IMR-90 (cell line): ENCODE measurements around the gene LDHD. TPM values are rescaled to one million over a fixed set of nuclear protein-coding genes. Genes with fewer than 3 reads are reported as not detected.

Experiments
- ATAC-seq: fragments of 200-7000 bp; cut with Tn5 transposase; 2 replicates; pipeline ENCODE4 v1.9.1; 2020; ENCODE audit warnings: low read depth, mild to moderate bottlenecking, moderate library complexity
- BruUV-seq: library from RNA; stranded (reverse); fragments of 400-500 nt; replicated peaks from 2 replicates; lab custom pipeline; 2021; lab: Mats Ljungman, UMichigan
- CTCF ChIA-PET: fragments of 300-600 bp; formaldehyde crosslinking; extraction: SDS; loops from one replicate; lab custom pipeline; 2021; ENCODE audit warnings: antibody characterized with exemption; lab: Yijun Ruan, JAX
- POLR2A ChIA-PET: fragments of 300-600 bp; sonication (Branson Sonifier 250); formaldehyde crosslinking; loops from one replicate; lab custom pipeline; 2022; ENCODE audit warnings: antibody characterized with exemption; ENCODE audit not compliant: unreplicated experiment; lab: Charles Lee
- DNase-seq: peaks from one replicate; pipeline ENCODE4 v3.0.0; 2013
- H2AFZ ChIP-seq: replicated peaks from 2 replicates; pipeline ENCODE3; 2013; ENCODE audit warnings: low read length, mild to moderate bottlenecking; ENCODE audit not compliant: poor library complexity
- H2AK5ac ChIP-seq: 2 replicates; pipeline ENCODE4 v1.6.1; 2013; ENCODE audit warnings: low read depth, low read length, inconsistent platforms
- H2AK9ac ChIP-seq: replicated peaks from 2 replicates; pipeline ENCODE3; 2013; ENCODE audit warnings: mild to moderate bottlenecking, low read depth, low read length, moderate library complexity; ENCODE audit not compliant: poor library complexity
- H2BK120ac ChIP-seq: 2 replicates; pipeline ENCODE4 v1.6.1; 2013; ENCODE audit warnings: low read depth, low read length, inconsistent platforms
- H2BK15ac ChIP-seq: 3 replicates; pipeline ENCODE4 v1.6.1; 2013; ENCODE audit warnings: low read depth, low read length, inconsistent platforms
- H2BK20ac ChIP-seq: 2 replicates; pipeline ENCODE4 v1.6.1; 2013; ENCODE audit warnings: low read depth, mild to moderate bottlenecking, inconsistent platforms, low read length, moderate library complexity
- H2BK5ac ChIP-seq: 2 replicates; pipeline ENCODE4 v1.6.1; 2013; ENCODE audit warnings: mild to moderate bottlenecking, low read depth, low read length, inconsistent platforms; ENCODE audit not compliant: poor library complexity, severe bottlenecking
- H3K14ac ChIP-seq: replicated peaks from 2 replicates; pipeline ENCODE4 v1.6.1; 2013; ENCODE audit warnings: low read depth, low read length, inconsistent platforms
- H3K18ac ChIP-seq: 2 replicates; pipeline ENCODE4 v1.6.1; 2013; ENCODE audit warnings: low read depth, low read length, control low read depth
- H3K23ac ChIP-seq: 2 replicates; pipeline ENCODE4 v1.6.1; 2013; ENCODE audit warnings: low read depth, low read length, inconsistent platforms
- H3K27ac ChIP-seq: 2 replicates; pipeline ENCODE4 v1.5.1; 2013; ENCODE audit warnings: mild to moderate bottlenecking, control low read depth, low read length; ENCODE audit not compliant: insufficient read depth
- H3K27me3 ChIP-seq: 2 replicates; pipeline ENCODE4 v1.6.1; 2013; ENCODE audit warnings: low read length; ENCODE audit not compliant: control insufficient read depth, insufficient read depth
- H3K36me3 ChIP-seq: 2 replicates; pipeline ENCODE4 v1.6.1; 2013; ENCODE audit warnings: low read length, mixed read lengths; ENCODE audit not compliant: control insufficient read depth, insufficient read depth
- H3K4ac ChIP-seq: 2 replicates; pipeline ENCODE4 v1.6.1; 2013; ENCODE audit warnings: low read depth, low read length, inconsistent platforms
- H3K4me1 ChIP-seq: 2 replicates; pipeline ENCODE4 v1.6.1; 2013; ENCODE audit warnings: low read length, mixed read lengths; ENCODE audit not compliant: control insufficient read depth, insufficient read depth
- H3K4me2 ChIP-seq: 2 replicates; pipeline ENCODE4 v1.6.1; 2013; ENCODE audit warnings: low read depth, mild to moderate bottlenecking, control low read depth, low read length, moderate library complexity
- H3K4me3 ChIP-seq: 2 replicates; pipeline ENCODE4 v1.5.1; 2013; ENCODE audit warnings: low read depth, mild to moderate bottlenecking, control low read depth, low read length, moderate library complexity; ENCODE audit not compliant: insufficient read depth
- H3K56ac ChIP-seq: 2 replicates; pipeline ENCODE4 v1.6.1; 2013; ENCODE audit warnings: low read length, inconsistent platforms; ENCODE audit not compliant: insufficient read depth; ENCODE audit errors: extremely low read depth
- H3K79me1 ChIP-seq, 2 experiments: 2 replicates each; pipeline ENCODE4 v1.6.1; 2013; ENCODE audit warnings: low read length in 2 of 2, inconsistent platforms in 1 of 2, low read depth in 1 of 2
- H3K9ac ChIP-seq: 2 replicates; pipeline ENCODE4 v1.6.1; 2013; ENCODE audit warnings: low read depth, low read length, control low read depth
- H3K9me1 ChIP-seq: 2 replicates; pipeline ENCODE4 v1.6.1; 2013; ENCODE audit warnings: low read length, inconsistent platforms; ENCODE audit not compliant: insufficient read depth
- H3K9me3 ChIP-seq: 2 replicates; pipeline ENCODE4 v1.6.1; 2013; ENCODE audit warnings: low read length; ENCODE audit not compliant: control insufficient read depth, insufficient read depth
- H4K20me1 ChIP-seq: 2 replicates; pipeline ENCODE4 v1.6.1; 2013; ENCODE audit warnings: low read length, inconsistent platforms; ENCODE audit not compliant: insufficient read depth
- H4K5ac ChIP-seq: 2 replicates; pipeline ENCODE4 v1.6.1; 2013; ENCODE audit warnings: mild to moderate bottlenecking, low read depth, low read length, control low read depth
- H4K8ac ChIP-seq, 2 experiments: 2 replicates each; pipeline ENCODE4 v1.6.1; 2013; ENCODE audit warnings: low read depth in 2 of 2, low read length in 2 of 2, control low read depth in 1 of 2, inconsistent platforms in 1 of 2
- H4K91ac ChIP-seq: 2 replicates; pipeline ENCODE4 v1.6.1; 2013; ENCODE audit warnings: low read depth, low read length, inconsistent platforms; ENCODE audit not compliant: insufficient read depth
- BHLHE40 ChIP-seq: fragments of 150-350 bp; IDR thresholded peaks from 2 replicates; pipeline ENCODE4 v1.6.1; 2016; ENCODE audit warnings: mild to moderate bottlenecking, low read depth, low read length
- CEBPB ChIP-seq: IDR thresholded peaks from 2 replicates; pipeline ENCODE4 v1.6.1; 2012; ENCODE audit warnings: low read depth, low read length, improper control_type of control experiment
- FOS ChIP-seq: fragments of 150-350 bp; IDR thresholded peaks from 2 replicates; pipeline ENCODE4 v1.6.1; 2016; ENCODE audit warnings: low read depth, low read length
- MAFK ChIP-seq: IDR thresholded peaks from 2 replicates; pipeline ENCODE4 v1.6.1; 2012; ENCODE audit warnings: low read depth, low read length, improper control_type of control experiment
- MAZ ChIP-seq: IDR thresholded peaks from 2 replicates; pipeline ENCODE4 v1.6.1; 2012; ENCODE audit warnings: low read depth, mild to moderate bottlenecking, low read length, improper control_type of control experiment, moderate library complexity, borderline replicate concordance
- MXI1 ChIP-seq: IDR thresholded peaks from 2 replicates; pipeline ENCODE4 v1.6.1; 2012; ENCODE audit warnings: low read depth, mild to moderate bottlenecking, low read length, moderate library complexity, borderline replicate concordance
- NFE2L2 ChIP-seq: fragments of 150-350 bp; IDR thresholded peaks from 2 replicates; pipeline ENCODE4 v1.6.1; 2016; ENCODE audit warnings: low read depth, mild to moderate bottlenecking, low read length
- RAD21 ChIP-seq: IDR thresholded peaks from 2 replicates; pipeline ENCODE4 v1.6.1; 2012; ENCODE audit warnings: low read length, improper control_type of control experiment
- RCOR1 ChIP-seq: IDR thresholded peaks from 2 replicates; pipeline ENCODE4 v1.6.1; 2012; ENCODE audit warnings: mild to moderate bottlenecking, low read length, improper control_type of control experiment; ENCODE audit not compliant: insufficient replicate concordance
- RFX5 ChIP-seq: IDR thresholded peaks from 2 replicates; pipeline ENCODE4 v1.8.0; 2012; ENCODE audit warnings: low read depth, mild to moderate bottlenecking, low read length, moderate library complexity
- WGBS, 2 experiments: methylation state at CpG; one replicate each; pipeline versions ENCODE4 v1.1.5 to v1.1.7; 2013; ENCODE audit warnings: missing lambda C conversion rate in 2 of 2; ENCODE audit not compliant: insufficient read length in 1 of 2; ENCODE audit errors: extremely low coverage in 2 of 2; 5-methylcytosine and 5-hydroxymethylcytosine counted together
- dilution Hi-C: fragments of 300-500 bp; cut with HindIII; formaldehyde crosslinking; loops from one replicate; pipeline ENCODE4 v1.14.3; 2018; ENCODE audit warnings: low sequenced_read_pairs; ENCODE audit not compliant: unreplicated experiment
- in situ Hi-C: fragments of 300-500 bp; cut with MboI; formaldehyde crosslinking; loops from 3 replicates; pipeline ENCODE4 v1.14.3; 2019; ENCODE audit warnings: low sequenced_read_pairs, inconsistent platforms, mixed read lengths
- intact Hi-C: fragments of 100-400 bp; cut with micrococcal nuclease; formaldehyde crosslinking; loops from 2 replicates; pipeline ENCODE4 v1.10.0; 2022
- polyA plus RNA-seq, 3 experiments: library from polyadenylated mRNA; depleted of rRNA; stranded (reverse); fragments of >200 nt; gene quantifications; 2 replicates each; pipeline ENCODE4 v1.2.3, GENCODE V29; 2012; ENCODE audit warnings: low replicate concordance in 1 of 3
- total RNA-seq: library from RNA; depleted of rRNA; stranded (reverse); fragments of >200 nt; gene quantifications from 2 replicates; pipeline ENCODE4 v1.2.3, GENCODE V29; 2012

LDHD gene
- total and polyA plus RNA-seq, 2 of the 4 experiments (the other 2 are of a cell fraction) = under 0.01 to 0.26 TPM

DNA sequence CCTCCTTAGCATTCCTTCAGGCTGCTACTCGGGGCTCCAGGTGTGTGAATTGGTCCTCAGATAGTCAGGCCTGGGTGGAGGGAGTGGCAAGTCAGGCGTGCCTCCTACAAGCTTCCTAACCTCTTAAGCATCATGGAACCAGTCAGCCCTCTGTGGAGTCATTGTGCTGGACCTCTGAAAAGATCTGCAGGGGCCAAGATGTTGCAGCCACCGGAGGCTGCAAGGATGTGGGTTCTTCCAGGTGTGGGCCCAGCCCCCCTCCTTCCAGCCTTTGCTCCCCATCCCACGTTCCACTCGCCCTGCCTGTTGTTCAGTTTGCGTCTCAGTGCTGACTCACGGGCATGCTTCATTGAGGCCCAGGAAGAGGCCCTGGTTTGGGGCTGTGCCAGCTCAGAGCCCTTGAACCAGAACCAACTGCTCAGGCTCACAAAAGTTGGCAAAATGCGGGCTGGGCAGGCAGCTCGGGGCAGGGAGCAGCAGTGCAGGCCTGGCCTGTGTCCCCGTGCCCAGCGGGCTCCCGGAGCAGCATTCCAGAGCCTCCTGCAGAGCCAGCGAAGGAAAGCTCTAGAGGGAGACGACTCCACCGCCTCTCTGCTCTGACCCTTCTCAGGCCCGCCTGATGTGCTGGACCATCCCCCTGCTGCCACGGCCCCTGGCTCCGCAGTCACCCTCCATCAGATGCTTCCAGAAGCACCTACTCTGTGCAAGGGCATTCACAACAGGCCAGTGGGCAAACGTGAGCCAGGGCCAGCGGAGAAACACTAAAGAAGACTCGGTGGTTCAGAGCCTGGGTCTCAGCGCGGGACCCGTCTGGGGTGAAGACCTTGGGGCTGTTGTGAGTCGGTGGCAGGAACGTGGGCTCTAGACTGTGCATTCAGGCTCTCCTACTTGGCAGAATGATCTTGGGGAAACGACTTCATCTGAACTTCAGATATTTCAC is 7.5 kb downstream of the LDHD start:
- H2BK15ac ChIP-seq = peak overlapping the region; percentile 24; the same call in 1 of the 3 replicates
- peak overlapping the region; percentile 79 for H2AK5ac ChIP-seq
- peak overlapping the region; percentile 38 to 43; a peak in 3 of 4 replicates for H4K8ac ChIP-seq
- H3K9me3 ChIP-seq = no peaks in the 10 kb centered on the region
- peaks cover 49% of the 10 kb centered on the region for H3K4me1 ChIP-seq
- no peaks in the 10 kb centered on the region for H3K27me3 ChIP-seq
- peak overlapping the region; percentile 77 for H2AFZ ChIP-seq
- no TSS peak for BruUV-seq
- peak overlapping the region; percentile 93 for H3K4ac ChIP-seq
- in situ Hi-C loops = loop anchor here (5.0 kb wide), 1 partner anchor 107 kb away; no protein-coding TSS in a partner anchor
- intact Hi-C loops = no loop called here
- H3K36me3 ChIP-seq = no peaks in the 10 kb centered on the region; the same call in 1 of the 2 replicates
- H2BK5ac ChIP-seq = peak overlapping the region; percentile 86
- peak; percentile 67; the same call in 1 of the 2 replicates for TF ChIP-seq NFE2L2
- TF ChIP-seq RFX5 = no peak
- TF ChIP-seq RAD21 = 0 out of 2 replicates have a peak, but pooled peaks have one; percentile 2
- TF ChIP-seq MXI1 = peak; percentile 90; the same call in 1 of the 2 replicates
- TF ChIP-seq RCOR1 = peak; percentile 77
- peak; percentile 59; the same call in 1 of the 2 replicates for TF ChIP-seq MAFK
- peak; percentile 38; the same call in 1 of the 2 replicates for TF ChIP-seq MAZ
- TF ChIP-seq FOS = peak; percentile 83
- no peak for TF ChIP-seq CEBPB
- peak; percentile 69 for TF ChIP-seq BHLHE40
- CTCF ChIA-PET = interaction anchor here (0.7 to 1.1 kb wide), 3 partner anchors 111 to 156 kb away, joined by 3 to 4 read pairs (median 4); partner anchors contain the start of gene ZNRF1
- H4K20me1 ChIP-seq = peaks cover 10% of the 10 kb centered on the region
- H3K27ac ChIP-seq = peak overlapping the region; percentile 65
- peak overlapping the region; percentile 16; the same call in 1 of the 2 replicates for H3K4me2 ChIP-seq
- H3K56ac ChIP-seq = no peak overlapping the region
- no peak overlapping the region for H3K4me3 ChIP-seq
- peaks cover 25% of the 10 kb centered on the region for H3K9me1 ChIP-seq
- H4K5ac ChIP-seq = peak overlapping the region; percentile 73
- H3K14ac ChIP-seq = peak overlapping the region; percentile 83
- peak overlapping the region; percentile 60; the same call in 1 of the 2 replicates for H3K23ac ChIP-seq
- no peak overlapping the region for H3K9ac ChIP-seq
- peak; percentile 96 for DNase-seq
- H2BK120ac ChIP-seq = peak overlapping the region; percentile 93
- H2BK20ac ChIP-seq = peak overlapping the region; percentile 79
- H3K18ac ChIP-seq = peak overlapping the region; percentile 74
- POLR2A ChIA-PET = no interaction called here
- dilution Hi-C loops = no loop called here
- peak overlapping the region; percentile 4 for H2AK9ac ChIP-seq
- peak; percentile 22 for ATAC-seq
- peak overlapping the region; percentile 82 for H4K91ac ChIP-seq
- WGBS, 2 experiments = 41% methylated on average over 16 of the region's 27 CpGs; no CpG with 5 or more reads in 1 of the 2 experiments
- H3K79me1 ChIP-seq = peaks cover 11 to 58% of the 10 kb centered on the region in 2 experiments
